Measurements from ENCODE around the gene EEF1G.
A peak's percentile ranks its signal among the peaks of the same experiment; 100 is the strongest.
"Not testable (repeated sequence)": the region's sequence is repeated elsewhere in the genome, so short reads cannot be mapped to it uniquely, and the experiment has no call there.

The EEF1G gene

DNA sequence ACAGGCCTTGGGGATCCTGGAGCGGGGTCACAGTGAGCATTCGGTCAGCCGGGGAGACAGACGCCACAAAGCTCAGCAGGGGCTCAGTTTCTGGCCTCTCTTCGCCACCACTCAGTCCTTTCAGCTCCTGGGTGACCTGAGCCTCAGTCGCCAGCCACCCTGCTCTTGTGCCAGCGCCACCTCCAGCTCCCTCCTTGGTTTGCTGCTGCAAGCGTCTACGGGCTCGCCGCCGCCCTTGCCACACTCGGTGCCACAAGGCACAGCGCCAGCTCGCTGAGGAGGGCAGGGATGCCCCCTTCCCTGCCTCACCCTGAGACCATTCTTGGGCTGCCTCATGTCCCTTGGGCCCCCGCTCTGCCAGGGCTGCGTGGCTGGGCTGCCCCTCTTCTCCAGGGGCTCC is 1.5 kb upstream of the EEF1G start:
- peaks cover 27 to 31% of the 10 kb centered on the region in 2 donors for H3K36me3 ChIP-seq (ENCODE audit: control insufficient read depth in 2 of 2, insufficient read depth in 2 of 2, low read length in 2 of 2)
- H3K9ac ChIP-seq (ENCODE audit: low read length in 2 of 2), result peak overlapping the region; percentile 89 to 95
- H3K9me3 ChIP-seq (ENCODE audit: control insufficient read depth in 2 of 2, low read length in 2 of 2), result no peaks in the 10 kb centered on the region
- peak overlapping the region; percentile 91 to 97 for H3K4me3 ChIP-seq (ENCODE audit: low read length in 2 of 2)
- peak overlapping the region; percentile 91 for H3K27ac ChIP-seq (ENCODE audit: low read length)
- H3K27me3 ChIP-seq (ENCODE audit: control insufficient read depth in 1 of 2, insufficient read depth in 2 of 2, low read length in 2 of 2), result no peaks in the 10 kb centered on the region
- H3K4me1 ChIP-seq (ENCODE audit: control insufficient read depth, insufficient read depth, low read length), result peaks cover 37% of the 10 kb centered on the region

DNA sequence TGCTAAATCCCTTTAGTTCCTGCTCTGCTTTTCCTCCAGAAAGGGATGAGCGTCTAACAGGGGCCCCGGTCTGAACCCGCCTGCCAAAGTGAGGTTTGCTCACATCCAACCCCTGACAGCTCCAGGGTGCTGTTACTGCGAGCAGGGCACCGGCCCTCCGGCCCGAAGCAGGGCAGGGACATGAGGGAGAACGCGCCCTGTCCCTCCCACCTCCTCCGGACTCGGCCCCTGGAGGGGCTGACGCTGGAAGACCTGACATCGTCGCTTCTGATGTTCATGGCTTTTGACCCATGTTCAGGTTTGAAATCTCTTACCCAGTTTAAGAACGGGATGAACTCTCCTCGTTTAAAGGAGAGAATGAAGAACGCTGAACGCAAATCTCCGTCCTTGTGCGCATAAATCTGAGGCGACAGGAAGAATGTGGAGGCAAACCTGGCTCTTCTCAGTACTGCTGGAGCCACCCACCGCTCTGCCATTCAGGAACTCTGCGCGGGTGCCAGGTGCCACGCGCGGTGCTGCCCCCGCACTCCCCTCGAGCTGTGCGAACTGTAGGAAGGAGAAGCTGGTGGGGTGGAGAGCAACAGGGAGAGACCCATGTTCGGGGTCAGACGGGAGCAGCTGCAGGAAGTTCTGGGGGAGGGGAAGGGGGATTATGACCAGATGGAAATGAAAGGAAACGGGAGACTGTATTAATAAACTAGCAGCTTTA is 826 bp upstream of the EEF1G start:
- Histone ChIP-seq H3K27me3 (ENCODE audit: control insufficient read depth in 1 of 2, insufficient read depth in 2 of 2, low read length in 2 of 2) (no peaks in the 10 kb centered on the region), H3K36me3 (ENCODE audit: control insufficient read depth in 2 of 2, insufficient read depth in 2 of 2, low read length in 2 of 2) (peaks cover 30 to 33% of the 10 kb centered on the region in 2 donors), H3K9me3 (ENCODE audit: control insufficient read depth in 2 of 2, low read length in 2 of 2) (no peaks in the 10 kb centered on the region), H3K27ac (ENCODE audit: low read length) (peak overlapping the region; percentile 91), H3K4me3 (ENCODE audit: low read length in 2 of 2) (peak overlapping the region; percentile 91 to 97), H3K4me1 (ENCODE audit: control insufficient read depth, insufficient read depth, low read length) (peaks cover 37% of the 10 kb centered on the region), H3K9ac (ENCODE audit: low read length in 2 of 2) (peak overlapping the region; percentile 89 to 95)

GRCh38 chr11:62573006-62573591 is 592 bp downstream of the EEF1G start:
- H3K4me1 ChIP-seq (ENCODE audit: control insufficient read depth, insufficient read depth, low read length), result peaks cover 37% of the 10 kb centered on the region
- H3K4me3 ChIP-seq (ENCODE audit: low read length in 2 of 2), result peak overlapping the region; percentile 66 to 97
- H3K27me3 ChIP-seq (ENCODE audit: control insufficient read depth in 1 of 2, insufficient read depth in 2 of 2, low read length in 2 of 2), result no peaks in the 10 kb centered on the region
- no peaks in the 10 kb centered on the region for H3K9me3 ChIP-seq (ENCODE audit: control insufficient read depth in 2 of 2, low read length in 2 of 2)
- peaks cover 32 to 33% of the 10 kb centered on the region in 2 donors for H3K36me3 ChIP-seq (ENCODE audit: control insufficient read depth in 2 of 2, insufficient read depth in 2 of 2, low read length in 2 of 2)
- peak overlapping the region; percentile 72 to 92 for H3K9ac ChIP-seq (ENCODE audit: low read length in 2 of 2)
- H3K27ac ChIP-seq (ENCODE audit: low read length), result peak overlapping the region; percentile 80

- no peaks in the 10 kb centered on the region for H3K27me3 ChIP-seq (ENCODE audit: control insufficient read depth in 1 of 2, insufficient read depth in 2 of 2, low read length in 2 of 2)
- peak overlapping the region; percentile 66 to 97 for H3K4me3 ChIP-seq (ENCODE audit: low read length in 2 of 2)
- peaks cover 37% of the 10 kb centered on the region for H3K4me1 ChIP-seq (ENCODE audit: control insufficient read depth, insufficient read depth, low read length)
- H3K27ac ChIP-seq (ENCODE audit: low read length), result no peak overlapping the region
- no peaks in the 10 kb centered on the region for H3K9me3 ChIP-seq (ENCODE audit: control insufficient read depth in 2 of 2, low read length in 2 of 2)
- peak overlapping the region; percentile 72 to 92 for H3K9ac ChIP-seq (ENCODE audit: low read length in 2 of 2)
- peaks cover 32% of the 10 kb centered on the region in 2 donors for H3K36me3 ChIP-seq (ENCODE audit: control insufficient read depth in 2 of 2, insufficient read depth in 2 of 2, low read length in 2 of 2)
Observed at GRCh38 chr11:62572431-62572830, 1.3 kb downstream of the EEF1G start.

DNA sequence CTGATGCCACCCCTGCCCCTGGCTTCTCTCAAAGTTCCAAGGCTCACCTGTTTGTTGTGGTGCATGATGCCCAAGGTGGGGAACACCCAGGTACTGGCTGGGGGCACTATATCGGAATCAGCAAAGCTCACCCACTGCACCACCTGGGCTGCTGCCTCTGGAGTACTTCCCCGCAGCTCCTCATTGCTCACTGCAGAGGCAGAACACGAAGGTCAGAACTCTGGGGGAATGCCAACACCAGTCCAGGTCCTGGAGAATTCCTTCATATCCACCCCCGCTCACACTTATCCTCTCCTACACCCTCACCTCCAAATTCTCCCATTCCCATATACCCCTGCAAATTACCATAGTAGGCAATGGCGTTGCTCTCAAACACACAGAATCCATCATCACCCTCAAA is 2.2 kb downstream of the EEF1G start:
- H3K27ac ChIP-seq (ENCODE audit: low read length); H3K4me3 ChIP-seq (ENCODE audit: low read length in 2 of 2); H3K9me3 ChIP-seq (ENCODE audit: control insufficient read depth in 2 of 2, low read length in 2 of 2); H3K27me3 ChIP-seq (ENCODE audit: control insufficient read depth in 1 of 2, insufficient read depth in 2 of 2, low read length in 2 of 2): not testable (repeated sequence)
- H3K4me1 ChIP-seq (ENCODE audit: control insufficient read depth, insufficient read depth, low read length), result peaks cover 34% of the 10 kb centered on the region
- peak overlapping the region; percentile 6 to 42 for H3K9ac ChIP-seq (ENCODE audit: low read length in 2 of 2)
- H3K36me3 ChIP-seq (ENCODE audit: control insufficient read depth in 2 of 2, insufficient read depth in 2 of 2, low read length in 2 of 2), result peaks cover 34 to 37% of the 10 kb centered on the region in 2 donors

DNA sequence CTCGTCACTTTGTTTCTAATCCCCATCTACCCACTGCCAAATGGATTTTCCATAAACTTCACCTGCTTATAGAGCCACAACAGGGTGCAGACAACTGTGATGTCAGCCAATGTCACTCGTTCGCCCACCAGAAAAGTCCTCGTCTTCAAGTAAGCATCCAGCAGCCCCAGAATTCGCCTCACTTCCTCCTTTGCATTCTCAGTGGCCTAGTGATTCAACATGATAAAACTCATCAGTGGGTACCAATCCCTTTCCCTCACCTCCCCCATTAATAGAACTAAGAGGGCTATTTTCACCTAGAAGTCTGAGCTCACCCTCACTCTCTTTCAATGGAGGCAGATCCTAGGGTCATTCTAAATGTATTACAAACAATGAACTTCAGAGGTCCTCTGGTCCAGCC is 2.8 kb downstream of the EEF1G start:
- H3K4me1 ChIP-seq (ENCODE audit: control insufficient read depth, insufficient read depth, low read length), result peaks cover 30% of the 10 kb centered on the region
- H3K9me3 ChIP-seq (ENCODE audit: control insufficient read depth in 2 of 2, low read length in 2 of 2); H3K4me3 ChIP-seq (ENCODE audit: low read length in 2 of 2); H3K9ac ChIP-seq (ENCODE audit: low read length in 2 of 2); H3K27me3 ChIP-seq (ENCODE audit: control insufficient read depth in 1 of 2, insufficient read depth in 2 of 2, low read length in 2 of 2); H3K27ac ChIP-seq (ENCODE audit: low read length): not testable (repeated sequence)
- H3K36me3 ChIP-seq (ENCODE audit: control insufficient read depth in 2 of 2, insufficient read depth in 2 of 2, low read length in 2 of 2), result peaks cover 29 to 42% of the 10 kb centered on the region in 2 donors

DNA sequence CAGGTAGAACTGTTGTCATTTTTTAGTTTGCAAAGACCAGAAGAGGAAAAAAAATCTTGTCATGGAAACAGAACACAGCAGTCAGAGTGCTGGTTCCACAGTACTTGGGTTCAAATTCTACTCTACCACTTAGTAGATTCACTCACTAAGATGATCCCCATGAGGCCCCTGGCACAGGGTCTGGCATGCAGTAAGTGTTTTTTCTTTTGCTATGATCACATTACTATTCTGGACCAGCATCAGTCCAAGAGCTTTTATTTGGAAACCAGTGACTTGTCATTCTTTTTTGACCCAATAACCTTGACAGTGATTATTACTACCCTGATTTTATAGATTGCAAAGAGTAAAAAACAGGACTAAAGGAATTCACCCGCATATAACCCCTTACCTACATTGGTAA is 4.1 kb downstream of the EEF1G start:
- H3K4me1 ChIP-seq (ENCODE audit: control insufficient read depth, insufficient read depth, low read length), result peaks cover 17% of the 10 kb centered on the region
- no peak overlapping the region for H3K9ac ChIP-seq (ENCODE audit: low read length in 2 of 2)
- H3K36me3 ChIP-seq (ENCODE audit: control insufficient read depth in 2 of 2, insufficient read depth in 2 of 2, low read length in 2 of 2), result peaks cover 34 to 47% of the 10 kb centered on the region in 2 donors
- H3K9me3 ChIP-seq (ENCODE audit: control insufficient read depth in 2 of 2, low read length in 2 of 2), result no peaks in the 10 kb centered on the region
- no peaks in the 10 kb centered on the region for H3K27me3 ChIP-seq (ENCODE audit: control insufficient read depth in 1 of 2, insufficient read depth in 2 of 2, low read length in 2 of 2)
- H3K27ac ChIP-seq (ENCODE audit: low read length), result no peak overlapping the region
- no peak overlapping the region for H3K4me3 ChIP-seq (ENCODE audit: low read length in 2 of 2)

DNA sequence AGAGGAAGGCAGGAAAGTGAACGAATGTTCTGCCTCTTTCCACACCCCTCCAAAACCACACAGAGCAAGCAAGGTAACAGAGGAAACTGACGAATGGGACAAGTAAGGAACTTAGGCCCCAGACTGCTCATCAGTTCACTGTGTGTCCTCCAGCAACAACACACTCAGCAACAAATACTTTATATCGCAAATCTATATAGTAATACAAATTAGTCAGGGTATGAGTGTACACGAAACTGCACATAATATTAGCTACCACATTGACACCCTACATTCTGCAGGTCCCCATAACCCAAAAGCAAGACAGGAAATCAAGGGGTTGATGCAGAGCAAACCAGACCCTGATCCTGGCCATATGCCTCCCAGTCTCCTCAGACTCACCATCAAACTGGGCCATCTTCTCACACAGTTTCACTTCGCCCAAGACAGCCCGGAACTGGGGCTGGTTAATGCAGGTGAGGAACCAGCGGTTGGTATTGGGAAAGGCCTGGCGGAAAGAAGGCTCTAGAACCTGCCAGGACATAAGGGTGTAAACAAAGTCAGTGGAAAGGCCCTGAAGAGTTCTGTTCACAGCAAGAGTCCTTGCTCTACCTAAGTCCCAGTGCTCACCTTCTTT is 6.6 kb downstream of the EEF1G start:
- Histone ChIP-seq H3K4me3 (ENCODE audit: low read length in 2 of 2) (no peak overlapping the region), H3K27ac (ENCODE audit: low read length) (no peak overlapping the region), H3K4me1 (ENCODE audit: control insufficient read depth, insufficient read depth, low read length) (no peaks in the 10 kb centered on the region), H3K36me3 (ENCODE audit: control insufficient read depth in 2 of 2, insufficient read depth in 2 of 2, low read length in 2 of 2) (peaks cover 42 to 54% of the 10 kb centered on the region in 2 donors), H3K9ac (ENCODE audit: low read length in 2 of 2) (no peak overlapping the region), H3K9me3 (ENCODE audit: control insufficient read depth in 2 of 2, low read length in 2 of 2) (no peaks in the 10 kb centered on the region), H3K27me3 (ENCODE audit: control insufficient read depth in 1 of 2, insufficient read depth in 2 of 2, low read length in 2 of 2) (no peaks in the 10 kb centered on the region)

DNA sequence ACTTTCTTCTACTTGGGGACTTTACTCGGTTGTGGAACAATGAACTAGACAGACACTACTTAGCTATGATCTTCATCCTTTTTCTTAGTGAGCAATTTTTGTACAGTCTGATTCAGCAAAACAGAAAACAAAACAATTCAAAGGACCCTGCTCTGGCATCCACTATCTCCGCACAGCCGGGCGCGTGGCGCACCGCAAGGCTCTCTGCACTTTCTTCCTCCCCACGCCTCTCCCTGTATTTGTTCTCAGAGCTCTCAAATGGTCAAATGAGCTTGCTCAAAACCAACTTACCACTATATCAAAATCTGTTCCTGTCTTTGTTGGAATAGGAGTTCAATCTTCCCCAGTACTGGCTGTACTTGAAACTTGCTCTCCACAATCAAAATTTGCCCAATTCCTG is 7.4 kb downstream of the EEF1G start:
- H3K9me3 ChIP-seq (ENCODE audit: control insufficient read depth in 2 of 2, low read length in 2 of 2), result no peaks in the 10 kb centered on the region
- H3K4me3 ChIP-seq (ENCODE audit: low read length in 2 of 2), result no peak overlapping the region
- peaks cover 43 to 47% of the 10 kb centered on the region in 2 donors for H3K36me3 ChIP-seq (ENCODE audit: control insufficient read depth in 2 of 2, insufficient read depth in 2 of 2, low read length in 2 of 2)
- H3K27ac ChIP-seq (ENCODE audit: low read length), result no peak overlapping the region
- no peaks in the 10 kb centered on the region for H3K27me3 ChIP-seq (ENCODE audit: control insufficient read depth in 1 of 2, insufficient read depth in 2 of 2, low read length in 2 of 2)
- H3K9ac ChIP-seq (ENCODE audit: low read length in 2 of 2), result no peak overlapping the region
- no peaks in the 10 kb centered on the region for H3K4me1 ChIP-seq (ENCODE audit: control insufficient read depth, insufficient read depth, low read length)

DNA sequence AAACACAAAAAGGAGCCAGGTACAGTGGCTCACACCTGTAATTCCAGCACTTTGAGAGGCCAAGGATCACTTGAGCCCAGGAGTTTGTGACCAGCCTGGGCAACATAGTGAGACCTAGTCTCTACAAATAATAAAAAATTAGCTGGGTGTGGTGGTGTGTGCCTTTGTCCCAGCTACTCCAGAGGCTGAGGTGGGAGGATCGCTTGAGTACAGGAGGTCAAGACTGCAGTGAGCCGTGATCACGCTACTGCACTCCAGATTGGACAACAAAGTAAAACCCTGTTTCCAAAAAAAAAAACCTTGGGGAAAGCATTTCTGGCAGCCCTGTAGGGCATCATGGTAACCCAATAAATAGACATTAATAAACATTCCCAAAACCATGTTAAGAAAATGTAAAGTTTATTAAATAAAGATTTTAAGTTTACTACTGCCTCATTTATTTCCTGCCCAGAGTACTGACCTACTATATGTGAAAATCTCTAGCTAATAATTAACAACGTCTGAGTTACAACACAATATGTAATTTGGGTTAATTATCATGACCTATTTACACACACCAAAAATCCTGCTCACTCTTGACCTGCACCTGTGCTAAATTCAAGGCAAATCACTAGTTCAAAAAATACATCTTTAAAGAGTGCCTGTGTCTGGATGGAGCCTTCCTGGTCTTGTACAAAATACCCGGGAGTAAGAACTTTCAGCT is 8.4 kb downstream of the EEF1G start:
- Histone ChIP-seq H3K4me1 (ENCODE audit: control insufficient read depth, insufficient read depth, low read length) (peaks cover 8% of the 10 kb centered on the region), H3K36me3 (ENCODE audit: control insufficient read depth in 2 of 2, insufficient read depth in 2 of 2, low read length in 2 of 2) (peaks cover 34 to 38% of the 10 kb centered on the region in 2 donors), H3K27me3 (ENCODE audit: control insufficient read depth in 1 of 2, insufficient read depth in 2 of 2, low read length in 2 of 2) (no peaks in the 10 kb centered on the region), H3K9me3 (ENCODE audit: control insufficient read depth in 2 of 2, low read length in 2 of 2) (no peaks in the 10 kb centered on the region), H3K4me3 (ENCODE audit: low read length in 2 of 2) (no peak overlapping the region), H3K27ac (ENCODE audit: low read length) (no peak overlapping the region), H3K9ac (ENCODE audit: low read length in 2 of 2) (no peak overlapping the region)
